Brain microvascular endothelial cell (primary cell): Measurements from ENCODE around the gene SIGLEC5.

Experiments
- DNase-seq: peaks from one replicate; pipeline ENCODE4 v3.0.0-alpha.2; 2020
- H3K27ac ChIP-seq: fragments of 250-450 bp; sonication (Bioruptor Pico); 2 replicates; pipeline ENCODE4 v1.5.1; 2020; ENCODE audit warnings: mild to moderate bottlenecking, moderate library complexity
- H3K27me3 ChIP-seq: fragments of 250-450 bp; sonication (Bioruptor Pico); replicated peaks from 2 replicates; pipeline ENCODE4 v1.5.1; 2020; ENCODE audit warnings: mild to moderate bottlenecking
- H3K36me3 ChIP-seq: fragments of 250-450 bp; sonication (Bioruptor Pico); replicated peaks from 2 replicates; pipeline ENCODE4 v1.5.1; 2020; ENCODE audit warnings: mild to moderate bottlenecking
- H3K4me3 ChIP-seq: 2 replicates; pipeline ENCODE4 v1.5.1; 2011; ENCODE audit warnings: low read depth, mild to moderate bottlenecking, control low read depth, low read length, moderate library complexity
- CTCF ChIP-seq: IDR thresholded peaks from 2 replicates; pipeline ENCODE4 v1.5.1; 2011; ENCODE audit warnings: low read depth, mild to moderate bottlenecking, moderate library complexity, low read length, control low read depth, inconsistent platforms; ENCODE audit errors: missing control alignments
- in situ Hi-C: cut with HindIII; loops from 2 replicates; pipeline ENCODE4 v1.10.0; 2017; ENCODE audit warnings: low sequenced_read_pairs, low pct_ligation_motif_present

Gene SIGLEC5

GRCh38 chr19:51594774-51595109, 35.5 kb downstream of the SIGLEC5 start:
- Histone ChIP-seq H3K36me3 (peaks cover under 1% of the 10 kb centered on the region), H3K4me3 (peak overlapping the region; percentile 77), H3K27me3 (no peaks in the 10 kb centered on the region), H3K27ac (peak overlapping the region; percentile 24)
- no peak for DNase-seq
- in situ Hi-C loops = no loop called here
- no peak for TF ChIP-seq CTCF

- Histone ChIP-seq H3K36me3 (peaks cover 4% of the 10 kb centered on the region), H3K4me3 (peak overlapping the region; percentile 77), H3K27ac (peak overlapping the region; percentile 24), H3K27me3 (no peaks in the 10 kb centered on the region)
- DNase-seq = peak; percentile 98
- in situ Hi-C loops = no loop called here
- no peak for TF ChIP-seq CTCF
Measured at GRCh38 chr19:51593969-51594773, 36.0 kb downstream of the SIGLEC5 start.

- Histone ChIP-seq H3K27ac (no peak overlapping the region), H3K27me3 (no peaks in the 10 kb centered on the region), H3K36me3 (peaks cover 4% of the 10 kb centered on the region), H3K4me3 (peak overlapping the region; percentile 77)
- in situ Hi-C loops = no loop called here
- no peak for TF ChIP-seq CTCF
- DNase-seq = no peak
Measured at GRCh38 chr19:51593138-51593890, 36.9 kb downstream of the SIGLEC5 start.

- no peak for TF ChIP-seq CTCF
- no peaks in the 10 kb centered on the region for H3K27me3 ChIP-seq
Measured at GRCh38 chr19:51592521-51592920, 37.7 kb downstream of the SIGLEC5 start.

GRCh38 chr19:51590441-51590840, 39.8 kb downstream of the SIGLEC5 start:
- Histone ChIP-seq H3K27ac (no peak overlapping the region), H3K27me3 (no peaks in the 10 kb centered on the region), H3K4me3 (no peak overlapping the region), H3K36me3 (peaks cover 30% of the 10 kb centered on the region)
- in situ Hi-C loops = no loop called here
- no peak for TF ChIP-seq CTCF
- DNase-seq = no peak

More at GRCh38 chr19:51592521-51592920, 37.7 kb downstream of the SIGLEC5 start:
- peaks cover 11% of the 10 kb centered on the region for H3K36me3 ChIP-seq
- DNase-seq = no peak
- in situ Hi-C loops = no loop called here
- H3K27ac ChIP-seq = no peak overlapping the region
- no peak overlapping the region for H3K4me3 ChIP-seq
